ENCODE data around the gene IL17F.

DNA sequence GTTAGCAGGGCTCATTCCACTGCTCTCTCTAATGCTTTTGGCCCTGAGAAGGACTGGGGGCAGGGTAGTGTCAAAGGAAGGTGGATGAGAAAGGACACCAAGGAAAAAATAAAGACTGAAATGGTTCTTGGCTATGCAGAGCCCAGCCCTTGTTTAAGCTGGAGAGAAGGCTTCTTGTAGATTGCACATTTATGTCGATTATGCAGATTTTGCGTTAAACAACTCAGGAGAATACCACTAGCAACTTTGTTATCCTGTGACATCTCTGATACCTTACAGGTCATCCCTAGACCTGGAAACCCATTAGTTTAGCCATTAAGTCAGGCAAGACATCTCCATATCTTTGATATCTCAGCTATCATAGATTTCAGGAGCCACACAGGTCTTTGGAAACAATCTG is 11.1 kb upstream of the IL17F start:
- TF ChIP-seq, protein P1, sequence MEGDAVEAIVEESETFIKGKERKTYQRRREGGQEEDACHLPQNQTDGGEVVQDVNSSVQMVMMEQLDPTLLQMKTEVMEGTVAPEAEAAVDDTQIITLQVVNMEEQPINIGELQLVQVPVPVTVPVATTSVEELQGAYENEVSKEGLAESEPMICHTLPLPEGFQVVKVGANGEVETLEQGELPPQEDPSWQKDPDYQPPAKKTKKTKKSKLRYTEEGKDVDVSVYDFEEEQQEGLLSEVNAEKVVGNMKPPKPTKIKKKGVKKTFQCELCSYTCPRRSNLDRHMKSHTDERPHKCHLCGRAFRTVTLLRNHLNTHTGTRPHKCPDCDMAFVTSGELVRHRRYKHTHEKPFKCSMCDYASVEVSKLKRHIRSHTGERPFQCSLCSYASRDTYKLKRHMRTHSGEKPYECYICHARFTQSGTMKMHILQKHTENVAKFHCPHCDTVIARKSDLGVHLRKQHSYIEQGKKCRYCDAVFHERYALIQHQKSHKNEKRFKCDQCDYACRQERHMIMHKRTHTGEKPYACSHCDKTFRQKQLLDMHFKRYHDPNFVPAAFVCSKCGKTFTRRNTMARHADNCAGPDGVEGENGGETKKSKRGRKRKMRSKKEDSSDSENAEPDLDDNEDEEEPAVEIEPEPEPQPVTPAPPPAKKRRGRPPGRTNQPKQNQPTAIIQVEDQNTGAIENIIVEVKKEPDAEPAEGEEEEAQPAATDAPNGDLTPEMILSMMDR (conservative IDR thresholded peaks at IDR 0.05; ENCODE audit: low read depth, low read length) = no peak
- no peak for TF ChIP-seq EZH2 (IDR thresholded peaks at IDR 0.05; ENCODE audit: low read length, unreplicated experiment)
